ENCODE measurements around the gene HSPA4.

Gene HSPA4

GRCh38 chr5:133106343-133106742 lies 54.5 kb downstream of the HSPA4 start:
- no peak for DNase-seq (ENCODE audit: low spot score)

- DNase-seq (ENCODE audit: low spot score) = no peak
Observed at GRCh38 chr5:133106761-133107572, 55.2 kb downstream of the HSPA4 start.

GRCh38 chr5:133108481-133108921 lies 56.7 kb downstream of the HSPA4 start:
- no peak for DNase-seq (ENCODE audit: low spot score)

DNA sequence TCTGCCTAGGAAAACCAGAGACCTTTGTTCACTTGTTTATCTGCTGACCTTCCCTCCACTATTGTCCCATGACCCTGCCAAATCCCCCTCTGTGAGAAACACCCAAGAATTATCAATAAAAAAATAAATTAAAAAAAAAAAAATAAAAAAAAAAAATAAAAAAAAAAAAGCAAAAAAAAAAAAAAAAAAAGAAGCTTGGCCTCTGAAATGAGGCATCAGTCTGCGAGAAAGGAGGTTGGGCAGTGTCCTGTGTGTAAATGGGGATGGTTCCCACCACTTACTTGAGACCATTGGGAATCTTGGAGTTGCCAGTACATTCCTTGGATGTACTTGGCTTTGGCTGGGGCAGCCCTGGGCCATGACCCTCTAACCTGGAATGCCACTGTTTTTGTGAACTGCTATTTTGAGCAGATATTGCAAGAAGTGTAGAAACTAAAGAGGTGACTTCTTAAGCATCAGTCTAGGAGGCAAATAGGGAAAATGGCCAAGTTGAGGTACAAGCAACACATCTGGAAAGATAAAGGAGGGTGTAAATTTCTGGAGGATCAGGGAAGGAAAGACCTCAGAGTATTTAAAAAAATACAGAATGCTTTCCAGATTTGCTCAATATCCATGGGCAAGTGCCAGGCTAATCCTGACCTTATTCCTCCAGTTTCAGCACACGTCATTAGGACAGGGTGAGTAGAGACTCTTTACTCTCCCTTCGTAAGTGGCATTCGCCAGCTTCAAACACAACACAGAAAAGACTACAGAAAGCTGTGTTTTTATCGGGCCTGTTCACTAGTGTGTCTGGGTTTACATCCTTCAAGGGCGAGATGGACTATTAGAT lies 58.1 kb downstream of the HSPA4 start:
- no peak for DNase-seq (ENCODE audit: low spot score)

GRCh38 chr5:133110709-133111108 lies 58.9 kb downstream of the HSPA4 start:
- no peak for DNase-seq (ENCODE audit: low spot score)

DNA sequence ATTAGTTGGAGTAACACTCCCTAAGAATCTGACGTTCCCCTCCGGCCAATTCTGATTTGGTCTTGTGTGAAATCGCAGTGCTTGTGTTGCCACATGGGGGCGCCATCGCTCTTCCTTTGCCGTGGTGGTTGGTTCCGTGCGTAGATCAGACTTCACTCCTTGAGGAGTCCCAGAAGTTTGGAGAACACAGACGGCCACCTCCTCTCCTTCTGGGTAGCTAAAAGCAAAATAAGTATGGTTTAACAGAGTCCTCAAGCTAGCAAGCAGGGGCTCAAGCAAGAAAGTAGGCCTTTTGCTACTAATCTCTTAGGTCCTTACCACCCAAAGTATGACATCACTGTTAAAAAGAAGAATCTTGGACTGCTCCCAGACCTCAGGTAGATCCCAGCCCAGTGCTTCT lies 59.5 kb downstream of the HSPA4 start:
- DNase-seq (ENCODE audit: low spot score) = peak; percentile 79

DNA sequence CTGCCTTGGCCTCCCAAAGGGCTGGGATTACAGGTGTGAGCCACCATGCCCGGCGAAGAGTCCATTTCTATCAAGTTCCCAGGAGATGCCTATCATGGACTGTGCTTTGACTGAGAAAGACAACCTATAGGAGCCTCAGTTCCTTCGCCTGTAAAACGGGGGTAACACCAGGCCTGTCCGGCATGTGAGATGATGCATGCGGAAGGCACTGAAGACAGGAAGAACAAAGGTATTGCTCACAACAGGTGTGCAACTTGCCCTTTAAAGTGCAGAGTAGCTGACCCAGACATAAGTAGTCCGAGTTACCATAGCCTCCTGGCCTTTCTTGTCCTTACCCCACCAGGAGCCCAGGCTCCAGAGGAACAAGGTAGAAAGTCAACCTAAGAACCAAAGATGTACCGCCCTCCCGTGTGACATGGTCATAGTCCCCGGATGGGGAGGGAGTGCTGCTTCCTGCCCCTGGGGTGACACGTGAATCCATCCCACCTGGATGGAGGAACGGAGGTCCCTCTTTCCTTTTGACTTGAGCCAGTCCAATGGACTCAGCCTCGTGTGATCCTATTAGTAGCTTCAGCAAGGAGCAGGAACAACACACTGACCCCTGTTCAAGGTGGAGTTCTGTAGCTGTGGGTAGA lies 60.3 kb downstream of the HSPA4 start:
- DNase-seq (ENCODE audit: low spot score) = no peak

DNA sequence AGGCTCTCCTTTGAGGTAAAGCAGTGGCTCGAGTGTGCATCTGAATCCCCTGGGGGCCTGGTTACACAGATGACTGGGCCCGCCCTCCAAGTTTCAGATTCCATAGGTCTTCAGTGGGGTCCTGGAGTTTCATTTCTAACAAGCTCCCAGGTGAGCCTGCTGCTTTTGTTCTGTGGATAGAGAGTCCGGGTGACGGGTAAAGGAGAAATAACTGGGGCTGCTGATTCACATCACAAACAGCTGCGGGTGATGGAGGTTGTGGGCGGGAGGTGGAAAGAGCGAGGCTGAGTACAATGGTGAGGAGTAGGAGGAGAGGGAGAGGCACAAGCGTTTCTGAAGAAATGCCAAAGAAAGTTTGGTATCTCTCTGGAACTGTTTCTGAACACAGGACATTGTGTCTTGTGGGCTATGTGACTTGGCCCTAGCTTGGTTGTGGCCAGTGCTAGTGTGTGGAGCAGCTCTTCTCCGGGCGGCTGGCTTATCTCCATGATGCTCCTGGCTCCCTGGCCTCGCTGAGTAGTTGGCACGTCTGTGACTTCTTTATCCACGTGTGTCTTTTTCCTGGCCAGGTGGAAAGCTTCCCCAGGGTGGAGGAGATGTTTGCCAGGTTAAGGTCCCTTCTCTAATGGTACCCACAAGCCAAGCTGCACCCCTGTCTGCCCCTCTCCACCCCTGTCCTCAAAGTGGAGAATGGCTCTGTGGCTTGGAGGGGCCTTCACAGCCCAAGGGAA lies 61.7 kb downstream of the HSPA4 start:
- DNase-seq (ENCODE audit: low spot score) = no peak

DNA sequence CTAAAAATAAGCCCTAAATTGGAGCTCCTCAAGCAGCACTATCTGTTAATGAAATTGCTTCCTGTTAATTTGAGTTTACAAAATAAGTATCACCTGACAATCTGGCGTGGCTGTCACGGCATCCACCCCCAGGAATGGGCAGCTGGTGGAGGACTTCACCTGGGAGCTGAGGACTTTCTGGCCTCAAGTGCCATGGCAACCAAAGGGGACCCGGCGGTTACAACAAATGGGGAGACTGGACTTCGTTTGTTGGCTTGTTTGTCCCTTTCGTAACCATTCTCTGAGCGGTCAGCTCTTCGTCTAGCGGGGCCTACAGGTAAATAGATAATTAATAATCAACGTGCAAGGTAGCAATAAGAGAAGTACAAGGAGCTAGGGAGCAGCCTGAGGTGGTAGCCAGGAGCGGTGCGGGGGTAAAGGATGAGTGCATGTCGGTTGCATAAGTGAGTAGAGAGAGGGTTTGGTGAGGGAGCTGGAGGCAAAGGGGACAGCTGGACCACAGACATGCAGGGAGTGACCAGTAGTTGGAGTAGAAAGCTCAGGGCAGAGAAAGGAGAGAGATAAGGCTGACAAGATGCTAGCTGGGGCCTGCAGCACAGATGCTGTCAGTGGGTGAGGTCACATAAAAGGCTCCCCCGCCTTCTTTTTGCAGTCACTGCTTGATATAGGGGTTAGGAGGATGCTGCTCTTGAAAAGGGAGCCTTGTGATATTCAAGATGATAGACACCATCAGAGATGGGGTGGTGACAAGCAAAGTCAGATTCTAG lies 62.5 kb downstream of the HSPA4 start:
- DNase-seq (ENCODE audit: low spot score) = no peak

GRCh38 chr5:133114933-133115310 lies 63.1 kb downstream of the HSPA4 start:
- DNase-seq (ENCODE audit: low spot score) = no peak

GRCh38 chr5:133116601-133117000 lies 64.8 kb downstream of the HSPA4 start:
- no peak for DNase-seq (ENCODE audit: low spot score)

- no peak for DNase-seq (ENCODE audit: low spot score)
Observed at GRCh38 chr5:133117166-133117911, 65.5 kb downstream of the HSPA4 start.

DNA sequence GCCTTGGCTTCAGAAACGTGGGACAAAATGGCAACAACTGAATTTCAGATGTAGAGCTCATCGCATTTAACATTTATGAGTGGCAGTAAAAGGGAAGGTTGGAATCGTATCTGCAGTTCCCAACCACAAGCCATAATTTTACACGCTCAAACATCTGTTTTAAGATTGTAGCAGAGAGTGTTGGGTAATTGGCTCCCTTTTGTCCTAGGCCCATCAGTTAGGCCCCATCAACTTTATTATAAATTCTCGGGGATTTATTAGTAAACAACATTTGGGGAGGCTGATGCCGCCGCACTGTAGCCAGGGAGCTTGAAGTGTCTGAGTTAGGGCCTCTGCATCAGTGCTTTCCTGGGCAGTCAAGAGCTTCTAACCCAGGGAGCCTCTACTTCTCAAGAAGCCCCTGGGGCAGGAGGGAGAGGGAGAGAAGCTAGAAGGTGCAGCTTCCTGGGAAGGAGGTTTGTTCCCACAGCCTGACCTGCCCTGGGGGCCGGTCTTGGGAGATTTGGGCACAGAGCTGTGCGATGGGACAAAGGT lies 66.2 kb downstream of the HSPA4 start:
- no peak for DNase-seq (ENCODE audit: low spot score)

GRCh38 chr5:133118741-133119140 lies 66.9 kb downstream of the HSPA4 start:
- no peak for DNase-seq (ENCODE audit: low spot score)

DNA sequence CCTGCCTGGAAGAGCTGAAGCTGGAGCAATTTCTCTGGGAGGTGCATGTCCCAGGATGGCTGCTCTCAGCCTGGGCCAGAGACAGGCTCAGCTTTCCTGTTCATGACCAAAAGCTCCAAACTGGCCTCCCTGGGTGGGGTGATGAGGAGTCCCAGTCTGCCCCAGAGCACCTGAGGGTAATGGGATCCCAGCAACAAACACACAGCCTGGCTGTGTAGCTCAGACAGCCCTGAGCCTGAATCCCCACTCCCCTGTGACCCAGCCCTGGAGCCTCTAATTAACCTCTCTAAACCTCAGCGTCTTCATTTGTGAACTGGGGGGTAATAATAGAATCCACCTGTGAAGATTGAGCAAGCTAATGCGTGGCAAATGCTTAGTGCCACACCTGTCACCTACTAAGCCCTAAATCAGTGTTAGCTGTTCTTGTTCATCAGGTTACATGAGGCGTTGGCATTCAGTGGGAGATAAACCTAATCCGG lies 67.5 kb downstream of the HSPA4 start:
- no peak for DNase-seq (ENCODE audit: low spot score)

DNA sequence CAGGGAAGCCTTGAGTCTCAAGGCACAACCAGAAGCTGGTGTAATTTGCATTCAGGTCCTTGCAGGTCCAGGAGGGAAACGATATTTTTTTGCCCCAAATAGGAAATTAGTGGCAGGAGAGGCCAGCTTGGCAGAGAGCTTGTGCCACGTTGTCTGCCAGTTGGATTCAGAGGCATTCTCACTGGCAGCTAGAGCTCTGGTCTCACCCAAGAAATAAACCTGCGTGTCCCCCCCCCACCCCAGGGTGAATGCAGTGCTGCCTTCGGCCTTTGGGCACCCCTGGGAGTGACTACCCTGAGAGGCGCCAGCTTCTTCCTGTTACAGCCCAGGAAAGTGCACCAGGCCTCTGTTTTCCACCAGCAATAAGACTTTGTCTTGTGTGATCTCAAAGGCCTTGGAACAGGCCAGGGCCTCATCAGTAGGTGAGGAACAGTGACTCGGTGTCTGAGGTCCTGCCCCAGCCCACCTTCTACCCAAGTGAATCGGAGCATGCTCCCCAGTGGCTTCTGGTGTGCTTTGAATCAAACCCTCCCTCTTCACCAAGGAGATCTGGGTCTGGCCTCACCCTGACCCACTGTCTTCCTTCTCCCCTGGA lies 68.4 kb downstream of the HSPA4 start:
- DNase-seq (ENCODE audit: low spot score) = no peak

DNA sequence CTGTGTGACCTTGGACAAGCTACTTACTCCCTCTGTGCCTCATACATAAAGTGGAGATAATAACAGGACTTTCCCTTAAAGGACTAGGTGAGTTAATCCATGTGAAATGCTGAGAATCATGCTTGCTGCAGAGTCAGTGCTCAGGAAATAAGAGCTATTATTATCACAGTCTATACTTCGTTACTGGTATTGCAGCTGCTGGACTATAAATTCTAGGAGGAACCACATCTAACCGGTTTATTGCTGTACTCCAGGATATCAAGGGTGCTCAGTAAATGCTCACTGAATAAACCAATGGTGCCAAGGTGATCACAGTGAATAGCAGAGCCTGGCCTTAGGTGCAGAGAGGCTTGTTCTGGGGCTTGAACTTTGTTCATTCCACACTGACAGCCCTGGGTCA lies 69.3 kb downstream of the HSPA4 start:
- DNase-seq (ENCODE audit: low spot score) = no peak

DNA sequence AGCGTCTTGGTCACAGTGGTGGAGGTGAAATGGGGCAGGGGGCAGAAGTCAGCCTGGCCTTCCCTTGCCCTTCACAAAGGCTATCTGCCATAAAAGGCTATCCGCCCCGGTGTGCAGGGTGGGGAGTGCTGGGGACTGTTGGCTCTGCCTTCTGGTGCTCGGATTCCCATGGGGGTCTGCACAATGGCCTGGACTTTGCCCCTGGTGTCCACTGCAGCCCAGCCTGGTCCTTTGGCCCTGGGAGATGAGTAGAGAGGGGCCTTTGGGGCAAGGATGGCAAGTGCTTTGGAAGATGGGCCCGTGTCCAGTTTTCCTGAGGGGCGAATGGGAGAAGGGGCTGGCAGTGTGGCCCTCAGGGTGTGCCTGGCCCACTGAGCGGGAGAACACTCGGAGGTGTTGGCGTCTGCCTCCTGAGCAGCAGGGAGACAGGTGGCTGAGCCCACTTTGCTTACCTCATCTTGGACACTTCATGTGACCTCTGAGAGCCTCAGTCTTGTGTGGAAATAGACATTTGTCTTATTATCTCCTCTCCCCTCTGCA lies 69.9 kb downstream of the HSPA4 start:
- no peak for DNase-seq (ENCODE audit: low spot score)

DNA sequence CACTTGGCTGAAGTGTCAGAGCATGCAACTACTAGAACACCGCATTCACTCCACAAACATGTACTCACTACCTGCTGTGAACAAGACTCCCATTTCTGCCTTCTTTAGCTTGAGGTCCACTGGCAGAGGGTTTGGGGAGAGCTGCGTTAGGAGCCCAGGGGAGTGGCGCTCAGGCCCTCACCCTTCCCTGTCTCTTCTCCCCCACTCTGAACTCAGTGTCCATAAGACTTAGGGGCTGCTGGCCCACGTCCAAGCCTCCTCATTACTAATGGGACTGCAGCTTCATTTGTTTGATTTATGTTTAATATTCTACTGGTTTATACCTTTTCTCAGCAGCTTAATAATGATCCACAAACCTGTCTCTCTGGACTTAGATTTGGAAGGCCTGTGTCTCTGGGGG lies 70.9 kb downstream of the HSPA4 start:
- DNase-seq (ENCODE audit: low spot score) = no peak

DNA sequence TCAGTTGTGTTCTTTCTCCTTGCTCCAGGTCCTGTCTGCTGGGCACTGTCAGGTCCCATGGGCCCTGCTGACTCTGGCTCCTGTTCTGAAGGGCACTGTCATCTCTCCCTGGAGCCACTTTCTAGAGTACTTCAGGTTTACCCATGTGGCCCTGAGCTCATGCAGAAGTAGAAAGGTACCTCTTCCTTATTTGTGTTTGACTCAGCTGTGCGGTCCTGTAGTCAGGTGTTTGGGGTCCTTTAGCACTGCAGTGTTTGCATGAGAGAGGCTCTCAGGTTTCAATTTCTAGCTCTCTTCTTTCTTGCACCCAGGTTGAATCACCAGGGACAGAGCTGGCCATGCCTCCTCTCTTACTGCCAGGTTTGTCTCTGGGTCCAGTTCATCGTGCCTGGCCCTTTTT lies 71.5 kb downstream of the HSPA4 start:
- DNase-seq (ENCODE audit: low spot score) = no peak
